HepG2 (cell line): Measurements from ENCODE around the gene FAM222A. TPM values are rescaled to one million over a fixed set of nuclear protein-coding genes. Genes with fewer than 3 reads are reported as not detected.

Experiments
- ARNT ChIP-seq: fragments of 450-650 bp; IDR thresholded peaks from 2 replicates; pipeline ENCODE4 v1.6.1; 2017
- EZH2 ChIP-seq: conservative IDR thresholded peaks from 2 replicates; pipeline ENCODE4 v1.6.1; 2012; ENCODE audit warnings: mild to moderate bottlenecking, low read depth, low read length, moderate library complexity
- FOXC1 ChIP-seq: sonication (generic); formaldehyde crosslinking; IDR thresholded peaks from 2 replicates; pipeline ENCODE4 v1.8.0; 2022; ENCODE audit warnings: mild to moderate bottlenecking, missing genetic modification reagents, borderline replicate concordance
- HOXA5 ChIP-seq: sonication (generic); formaldehyde crosslinking; IDR thresholded peaks from 2 replicates; pipeline ENCODE4 v1.4.0; 2020; ENCODE audit warnings: missing genetic modification reagents
- ISX ChIP-seq: sonication (generic); formaldehyde crosslinking; conservative IDR thresholded peaks from 2 replicates; pipeline ENCODE4 v1.5.0; 2020; ENCODE audit warnings: missing genetic modification reagents
- NKX3-1 ChIP-seq: sonication (generic); formaldehyde crosslinking; IDR thresholded peaks from 2 replicates; pipeline ENCODE4 v1.5.0; 2020; ENCODE audit warnings: missing genetic modification reagents
- SIX1 ChIP-seq: sonication (generic); formaldehyde crosslinking; IDR thresholded peaks from 2 replicates; pipeline ENCODE4 v1.4.0; 2020; ENCODE audit warnings: missing genetic modification reagents, borderline replicate concordance
- SOX5 ChIP-seq: IDR thresholded peaks from 2 replicates; pipeline ENCODE4 v1.6.1; 2016; ENCODE audit warnings: borderline replicate concordance
- ZNF264 ChIP-seq: sonication (generic); formaldehyde crosslinking; IDR thresholded peaks from 2 replicates; pipeline ENCODE4 v1.4.0; 2020; ENCODE audit warnings: missing genetic modification reagents
- ZNF44 ChIP-seq: sonication (generic); formaldehyde crosslinking; IDR thresholded peaks from 2 replicates; pipeline ENCODE4 v1.5.1; 2020; ENCODE audit warnings: mild to moderate bottlenecking, missing genetic modification reagents
- ZNF546 ChIP-seq: sonication (generic); formaldehyde crosslinking; conservative IDR thresholded peaks from 2 replicates; pipeline ENCODE4 v1.8.1; 2023; ENCODE audit warnings: mild to moderate bottlenecking, missing genetic modification reagents
- ZNF563 ChIP-seq: sonication (generic); formaldehyde crosslinking; IDR thresholded peaks from 2 replicates; pipeline ENCODE4 v1.8.0; 2022; ENCODE audit warnings: mild to moderate bottlenecking, moderate library complexity, missing genetic modification reagents
- polyA plus RNA-seq, 8 experiments: library from polyadenylated mRNA; depleted of rRNA in 3 of 8; stranded (reverse) in 7 of 8; unstranded in 1 of 8; fragments of >200 nt; fragmentation: Illumina TruSeq in 4 of 8; extraction: Trizol in 4 of 8; gene quantifications; 2 replicates each; pipeline versions ENCODE4 v1.2.1 to v1.2.3, GENCODE V29; 2011 to 2016; ENCODE audit warnings: low read depth in 4 of 8, missing spikeins in 1 of 8, mixed read lengths in 1 of 8; ENCODE audit not compliant: insufficient read depth in 1 of 8
- total RNA-seq, 5 experiments: library from RNA; depleted of rRNA; stranded (reverse); fragments of >200 nt; fragmentation: Illumina TruSeq; extraction: Trizol; gene quantifications; 2 replicates each; pipeline ENCODE4 v1.2.3, GENCODE V29; 2016; ENCODE audit warnings: low read depth in 1 of 5
- TF ChIP-seq, protein P1 (sequence below), 2 experiments: sonication (generic) in 1 of 2; formaldehyde crosslinking in 1 of 2; IDR thresholded peaks; 2 replicates each; pipeline versions ENCODE4 v1.6.1 to v1.9.0; 2014 to 2022; ENCODE audit warnings: antibody characterized with exemption in 1 of 2, borderline replicate concordance in 1 of 2, inconsistent platforms in 1 of 2, low read depth in 1 of 2, missing genetic modification reagents in 1 of 2
- TF ChIP-seq, protein P2 (sequence below): sonication (generic); formaldehyde crosslinking; IDR thresholded peaks from 2 replicates; pipeline ENCODE4 v1.5.0; 2020; ENCODE audit warnings: missing genetic modification reagents
- TF ChIP-seq, protein P3 (sequence below): sonication (generic); formaldehyde crosslinking; IDR thresholded peaks from 2 replicates; pipeline ENCODE4 v1.8.0; 2022; ENCODE audit warnings: missing genetic modification reagents, mild to moderate bottlenecking, moderate library complexity, borderline replicate concordance
- TF ChIP-seq, protein P4 (sequence below): sonication (generic); formaldehyde crosslinking; IDR thresholded peaks from 2 replicates; pipeline ENCODE4 v1.5.1; 2020; ENCODE audit warnings: mild to moderate bottlenecking, moderate library complexity, missing genetic modification reagents
- TF ChIP-seq, protein P5 (sequence below): IDR thresholded peaks from 2 replicates; pipeline ENCODE4 v1.6.1; 2016; ENCODE audit warnings: missing compliant biosample characterization, missing genetic modification reagents, borderline replicate concordance

The FAM222A gene
- total and polyA plus RNA-seq, 2 of the 13 experiments (the other 11 are each of a cell fraction or from before 2014, with no cell fraction given) = 2.7 to 9.6 TPM

DNA sequence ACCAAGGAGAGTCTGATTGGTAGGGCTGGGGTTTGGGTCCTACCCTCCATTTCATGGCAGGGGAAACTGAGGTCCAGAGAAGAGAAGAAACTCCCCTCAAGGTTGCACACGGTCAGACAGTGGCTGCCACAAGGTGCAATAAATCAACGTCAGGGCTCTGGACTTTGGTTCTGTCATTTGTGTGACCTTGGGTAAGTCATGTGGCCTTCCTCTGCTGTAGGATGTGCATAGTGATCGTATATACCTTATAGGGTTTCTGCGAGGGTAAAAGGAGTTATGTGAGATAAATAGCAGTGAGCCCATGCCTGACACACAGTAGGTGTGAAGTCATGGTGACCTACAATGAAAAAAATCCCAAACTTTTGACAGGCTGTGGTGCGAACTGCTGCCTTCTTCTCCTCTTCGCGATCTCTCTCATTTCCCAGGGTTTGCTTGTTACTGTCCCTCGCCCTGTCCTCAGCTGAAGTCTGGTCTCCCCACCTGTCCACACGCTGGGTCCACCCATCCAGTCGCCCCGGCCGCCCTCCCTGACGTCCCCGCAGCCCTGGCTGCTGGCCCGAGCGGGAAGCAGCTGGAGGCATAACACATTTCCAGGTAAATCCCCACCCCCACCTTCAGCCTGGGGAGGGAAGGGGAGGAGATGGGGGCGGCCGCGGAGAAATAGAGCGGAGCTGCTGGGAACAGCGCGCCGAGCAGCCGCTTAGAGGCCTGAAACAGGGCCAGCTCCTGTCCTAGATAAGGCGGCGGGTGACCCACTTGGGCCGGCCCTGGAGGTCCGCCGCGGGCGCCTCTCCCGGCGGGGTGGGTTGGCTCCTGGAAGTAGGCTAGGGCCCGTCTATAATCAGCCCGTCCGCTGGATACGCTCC lies 1.8 kb upstream of the FAM222A start (continued):
- TF ChIP-seq, protein P1, sequence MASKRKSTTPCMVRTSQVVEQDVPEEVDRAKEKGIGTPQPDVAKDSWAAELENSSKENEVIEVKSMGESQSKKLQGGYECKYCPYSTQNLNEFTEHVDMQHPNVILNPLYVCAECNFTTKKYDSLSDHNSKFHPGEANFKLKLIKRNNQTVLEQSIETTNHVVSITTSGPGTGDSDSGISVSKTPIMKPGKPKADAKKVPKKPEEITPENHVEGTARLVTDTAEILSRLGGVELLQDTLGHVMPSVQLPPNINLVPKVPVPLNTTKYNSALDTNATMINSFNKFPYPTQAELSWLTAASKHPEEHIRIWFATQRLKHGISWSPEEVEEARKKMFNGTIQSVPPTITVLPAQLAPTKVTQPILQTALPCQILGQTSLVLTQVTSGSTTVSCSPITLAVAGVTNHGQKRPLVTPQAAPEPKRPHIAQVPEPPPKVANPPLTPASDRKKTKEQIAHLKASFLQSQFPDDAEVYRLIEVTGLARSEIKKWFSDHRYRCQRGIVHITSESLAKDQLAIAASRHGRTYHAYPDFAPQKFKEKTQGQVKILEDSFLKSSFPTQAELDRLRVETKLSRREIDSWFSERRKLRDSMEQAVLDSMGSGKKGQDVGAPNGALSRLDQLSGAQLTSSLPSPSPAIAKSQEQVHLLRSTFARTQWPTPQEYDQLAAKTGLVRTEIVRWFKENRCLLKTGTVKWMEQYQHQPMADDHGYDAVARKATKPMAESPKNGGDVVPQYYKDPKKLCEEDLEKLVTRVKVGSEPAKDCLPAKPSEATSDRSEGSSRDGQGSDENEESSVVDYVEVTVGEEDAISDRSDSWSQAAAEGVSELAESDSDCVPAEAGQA (IDR thresholded peaks at IDR 0.05; ENCODE audit: low read depth) = no peak
- TF ChIP-seq, protein P1 (CRISPR knock-in tag; IDR thresholded peaks at IDR 0.05; ENCODE audit: borderline replicate concordance) = no peak
- TF ChIP-seq FOXC1 (CRISPR knock-in tag) = no peak
- TF ChIP-seq NKX3-1 (CRISPR knock-in tag) = no peak
- no peak for TF ChIP-seq SIX1
- TF ChIP-seq ARNT = no peak
- no peak for TF ChIP-seq EZH2
- TF ChIP-seq ZNF563 (CRISPR knock-in tag) = no peak
- no peak for TF ChIP-seq ZNF546 (CRISPR knock-in tag)
- no peak for TF ChIP-seq ZNF44 (CRISPR knock-in tag)
- TF ChIP-seq, protein P2, sequence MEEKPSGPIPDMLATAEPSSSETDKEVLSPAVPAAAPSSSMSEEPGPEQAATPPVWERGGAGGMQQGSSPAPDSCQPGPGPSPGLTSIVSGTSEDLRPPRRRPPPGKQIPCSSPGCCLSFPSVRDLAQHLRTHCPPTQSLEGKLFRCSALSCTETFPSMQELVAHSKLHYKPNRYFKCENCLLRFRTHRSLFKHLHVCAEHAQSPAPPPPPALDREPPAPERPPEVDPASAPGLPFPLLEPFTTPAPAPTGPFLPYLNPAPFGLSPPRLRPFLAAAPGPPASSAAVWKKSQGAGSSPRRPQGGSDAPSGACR (CRISPR knock-in tag) = no peak
- peak; percentile 100 for TF ChIP-seq HOXA5 (CRISPR knock-in tag)
- TF ChIP-seq, protein P3, sequence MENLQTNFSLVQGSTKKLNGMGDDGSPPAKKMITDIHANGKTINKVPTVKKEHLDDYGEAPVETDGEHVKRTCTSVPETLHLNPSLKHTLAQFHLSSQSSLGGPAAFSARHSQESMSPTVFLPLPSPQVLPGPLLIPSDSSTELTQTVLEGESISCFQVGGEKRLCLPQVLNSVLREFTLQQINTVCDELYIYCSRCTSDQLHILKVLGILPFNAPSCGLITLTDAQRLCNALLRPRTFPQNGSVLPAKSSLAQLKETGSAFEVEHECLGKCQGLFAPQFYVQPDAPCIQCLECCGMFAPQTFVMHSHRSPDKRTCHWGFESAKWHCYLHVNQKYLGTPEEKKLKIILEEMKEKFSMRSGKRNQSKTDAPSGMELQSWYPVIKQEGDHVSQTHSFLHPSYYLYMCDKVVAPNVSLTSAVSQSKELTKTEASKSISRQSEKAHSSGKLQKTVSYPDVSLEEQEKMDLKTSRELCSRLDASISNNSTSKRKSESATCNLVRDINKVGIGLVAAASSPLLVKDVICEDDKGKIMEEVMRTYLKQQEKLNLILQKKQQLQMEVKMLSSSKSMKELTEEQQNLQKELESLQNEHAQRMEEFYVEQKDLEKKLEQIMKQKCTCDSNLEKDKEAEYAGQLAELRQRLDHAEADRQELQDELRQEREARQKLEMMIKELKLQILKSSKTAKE (CRISPR knock-in tag) = no peak
- TF ChIP-seq, protein P4, sequence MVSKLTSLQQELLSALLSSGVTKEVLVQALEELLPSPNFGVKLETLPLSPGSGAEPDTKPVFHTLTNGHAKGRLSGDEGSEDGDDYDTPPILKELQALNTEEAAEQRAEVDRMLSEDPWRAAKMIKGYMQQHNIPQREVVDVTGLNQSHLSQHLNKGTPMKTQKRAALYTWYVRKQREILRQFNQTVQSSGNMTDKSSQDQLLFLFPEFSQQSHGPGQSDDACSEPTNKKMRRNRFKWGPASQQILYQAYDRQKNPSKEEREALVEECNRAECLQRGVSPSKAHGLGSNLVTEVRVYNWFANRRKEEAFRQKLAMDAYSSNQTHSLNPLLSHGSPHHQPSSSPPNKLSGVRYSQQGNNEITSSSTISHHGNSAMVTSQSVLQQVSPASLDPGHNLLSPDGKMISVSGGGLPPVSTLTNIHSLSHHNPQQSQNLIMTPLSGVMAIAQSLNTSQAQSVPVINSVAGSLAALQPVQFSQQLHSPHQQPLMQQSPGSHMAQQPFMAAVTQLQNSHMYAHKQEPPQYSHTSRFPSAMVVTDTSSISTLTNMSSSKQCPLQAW (CRISPR knock-in tag) = no peak
- TF ChIP-seq ISX (CRISPR knock-in tag) = no peak
- TF ChIP-seq, protein P5, sequence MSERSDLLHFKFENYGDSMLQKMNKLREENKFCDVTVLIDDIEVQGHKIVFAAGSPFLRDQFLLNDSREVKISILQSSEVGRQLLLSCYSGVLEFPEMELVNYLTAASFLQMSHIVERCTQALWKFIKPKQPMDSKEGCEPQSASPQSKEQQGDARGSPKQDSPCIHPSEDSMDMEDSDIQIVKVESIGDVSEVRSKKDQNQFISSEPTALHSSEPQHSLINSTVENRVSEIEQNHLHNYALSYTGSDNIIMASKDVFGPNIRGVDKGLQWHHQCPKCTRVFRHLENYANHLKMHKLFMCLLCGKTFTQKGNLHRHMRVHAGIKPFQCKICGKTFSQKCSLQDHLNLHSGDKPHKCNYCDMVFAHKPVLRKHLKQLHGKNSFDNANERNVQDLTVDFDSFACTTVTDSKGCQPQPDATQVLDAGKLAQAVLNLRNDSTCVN (CRISPR knock-in tag) = no peak
- no peak for TF ChIP-seq SOX5 (CRISPR knock-in tag)
- 0 out of 2 replicates have a peak, but pooled peaks have one; percentile 45 for TF ChIP-seq ZNF264 (CRISPR knock-in tag)
